Peyer's patch (tissue), 4 donors: Measurements from ENCODE around the gene COG2. TPM values are rescaled to one million over a fixed set of nuclear protein-coding genes. Genes with fewer than 3 reads are reported as not detected.

Experiments used
- DNase-seq, 3 donors: peaks; one replicate each; pipeline ENCODE4 v3.0.0-alpha.2; 2017 to 2019
- H3K27ac ChIP-seq, 4 donors: fragments of 200-600 bp; sonication (generic); one replicate each; pipeline ENCODE4 v1.5.1; 2016 to 2019
- H3K27me3 ChIP-seq, 2 donors: fragments of 200-600 bp; sonication (generic); one replicate each; pipeline ENCODE4 v1.5.1; 2019
- H3K36me3 ChIP-seq, 3 donors: fragments of 200-600 bp; sonication (generic); one replicate each; pipeline ENCODE4 v1.5.1; 2016 to 2019
- H3K4me1 ChIP-seq, 4 donors: fragments of 200-600 bp; sonication (generic); one replicate each; pipeline ENCODE4 v1.5.1; 2016 to 2019
- H3K4me3 ChIP-seq, 4 donors: fragments of 200-600 bp; sonication (generic); 1 replicate in 3 of 4; 2 replicates in 1 of 4; pipeline ENCODE4 v1.5.1; 2016 to 2019; ENCODE audit warnings: mild to moderate bottlenecking in 1 of 4
- H3K9me3 ChIP-seq, 4 donors: fragments of 200-600 bp; sonication (generic); one replicate each; pipeline ENCODE4 v1.5.1; 2016 to 2019; ENCODE audit warnings: mild to moderate bottlenecking in 1 of 4
- CTCF ChIP-seq, 6 experiments: fragments of 450-650 bp in 4 of 6; fragments of 200-600 bp in 2 of 6; sonication (generic) in 1 of 6; IDR thresholded peaks; one replicate each; pipeline ENCODE4 v1.5.1; 2017 to 2019; ENCODE audit warnings: antibody characterized with exemption in 6 of 6, mild to moderate bottlenecking in 3 of 6, moderate library complexity in 1 of 6
- POLR2A ChIP-seq, 2 donors: fragments of 450-650 bp; IDR thresholded peaks; one replicate each; pipeline ENCODE4 v1.5.1; 2017; ENCODE audit warnings: antibody characterized with exemption in 2 of 2, mild to moderate bottlenecking in 2 of 2, moderate library complexity in 2 of 2
- total RNA-seq, 4 donors: library from RNA; depleted of rRNA; stranded (reverse); fragments of >200 nt; gene quantifications; one replicate each; pipeline ENCODE4 v1.1.0, GENCODE V29; 2016

The COG2 gene
- total RNA-seq, 4 donors from 2014 or later = 30.5 to 43.9 (median 40.0) TPM

DNA sequence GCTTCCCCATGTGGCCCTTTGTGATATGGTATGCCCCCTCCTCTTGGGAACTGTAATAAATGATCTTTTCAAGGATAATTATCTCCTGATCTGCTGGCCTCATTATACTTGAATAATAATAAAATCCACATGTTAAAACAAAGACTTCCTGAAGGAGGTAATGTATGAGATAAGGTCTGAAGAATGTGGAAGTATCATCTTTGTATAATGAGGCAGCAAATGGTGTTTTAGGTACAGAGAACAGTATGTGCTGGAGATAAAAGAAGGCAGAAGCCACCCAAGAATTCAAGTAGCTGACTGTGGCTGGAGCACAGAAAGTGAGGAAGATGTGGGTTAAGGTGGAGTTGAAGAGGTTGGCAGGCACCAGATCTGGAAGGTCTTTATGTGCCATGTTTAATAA, 12.8 kb upstream of the COG2 start:
- no peak overlapping the region for H3K27ac ChIP-seq
- H3K4me1 ChIP-seq = no peaks in the 10 kb centered on the region
- H3K27me3 ChIP-seq = no peaks in the 10 kb centered on the region
- no peak overlapping the region for H3K4me3 ChIP-seq
- TF ChIP-seq POLR2A (IDR thresholded peaks at IDR 0.05) (no peak), CTCF (IDR thresholded peaks at IDR 0.05) (no peak)
- no peak for DNase-seq
- H3K9me3 ChIP-seq = no peaks in the 10 kb centered on the region
- H3K36me3 ChIP-seq = no peaks in the 10 kb centered on the region

DNA sequence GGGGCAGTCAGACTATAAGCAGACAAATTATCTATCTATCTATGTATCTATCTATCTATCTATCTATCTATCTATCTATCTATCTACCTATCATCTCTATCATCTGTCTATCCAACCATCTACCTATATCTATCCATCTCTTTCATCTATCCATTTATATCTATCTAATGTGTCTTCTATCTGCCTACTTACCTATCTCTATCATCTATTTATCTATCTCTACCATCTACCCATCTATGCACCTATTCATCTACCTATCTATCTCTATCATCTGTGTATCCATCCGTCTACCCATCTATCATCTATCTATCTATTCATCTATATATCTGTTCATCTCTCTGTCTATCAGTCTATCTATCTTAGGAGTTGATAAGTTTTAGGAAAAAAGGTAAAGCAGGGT, 10.8 kb upstream of the COG2 start:
- no peak overlapping the region for H3K4me3 ChIP-seq
- H3K27me3 ChIP-seq = no peaks in the 10 kb centered on the region
- TF ChIP-seq CTCF (IDR thresholded peaks at IDR 0.05) = no peak
- no peak for TF ChIP-seq POLR2A (IDR thresholded peaks at IDR 0.05)
- H3K4me1 ChIP-seq = no peaks in the 10 kb centered on the region
- H3K27ac ChIP-seq = no peak overlapping the region
- H3K36me3 ChIP-seq = no peaks in the 10 kb centered on the region
- H3K9me3 ChIP-seq = no peaks in the 10 kb centered on the region
- DNase-seq = no peak

- Histone ChIP-seq H3K27me3 (no peaks in the 10 kb centered on the region), H3K4me1 (no peaks in the 10 kb centered on the region), H3K4me3 (no peak overlapping the region), H3K36me3 (no peaks in the 10 kb centered on the region), H3K27ac (no peak overlapping the region), H3K9me3 (no peaks in the 10 kb centered on the region)
- TF ChIP-seq POLR2A (IDR thresholded peaks at IDR 0.05) = no peak
- TF ChIP-seq CTCF (IDR thresholded peaks at IDR 0.05) = peak in 4 of 6 experiments; percentile 38 to 62 (median 60)
- no peak for DNase-seq
Measured at GRCh38 chr1:230632273-230632873, 9.9 kb upstream of the COG2 start.

GRCh38 chr1:230633469-230633868, 8.8 kb upstream of the COG2 start:
- Histone ChIP-seq H3K27ac (no peak overlapping the region), H3K4me3 (no peak overlapping the region), H3K36me3 (no peaks in the 10 kb centered on the region), H3K4me1 (no peaks in the 10 kb centered on the region), H3K9me3 (no peaks in the 10 kb centered on the region), H3K27me3 (no peaks in the 10 kb centered on the region)
- TF ChIP-seq POLR2A (IDR thresholded peaks at IDR 0.05) (no peak), CTCF (IDR thresholded peaks at IDR 0.05) (no peak)
- no peak for DNase-seq

DNA sequence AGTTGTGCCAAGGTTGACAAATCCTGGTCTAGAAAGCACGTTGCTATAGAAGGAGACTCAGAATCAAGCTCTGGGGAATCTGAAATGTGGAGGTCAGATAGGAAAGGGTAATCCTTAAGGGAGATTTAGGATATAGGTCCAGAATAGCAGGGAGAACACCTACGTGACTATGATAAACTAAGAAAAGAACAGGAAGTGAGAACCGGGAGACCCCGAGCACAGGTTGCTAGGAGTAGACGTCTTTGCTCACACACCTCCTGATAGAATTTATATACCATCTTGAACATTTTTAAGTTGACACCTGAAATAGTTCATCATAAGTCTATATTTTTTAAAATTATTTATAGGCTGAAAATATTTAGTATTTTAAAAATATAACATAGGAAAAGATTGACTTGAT, 7.9 kb upstream of the COG2 start:
- no peak for TF ChIP-seq CTCF (IDR thresholded peaks at IDR 0.05)
- no peak for TF ChIP-seq POLR2A (IDR thresholded peaks at IDR 0.05)
- DNase-seq = no peak
- no peaks in the 10 kb centered on the region for H3K9me3 ChIP-seq
- no peak overlapping the region for H3K4me3 ChIP-seq
- no peaks in the 10 kb centered on the region for H3K27me3 ChIP-seq
- H3K27ac ChIP-seq = no peak overlapping the region
- no peaks in the 10 kb centered on the region for H3K4me1 ChIP-seq
- H3K36me3 ChIP-seq = no peaks in the 10 kb centered on the region
